Measurements from ENCODE around the gene GALNT18.

GALNT18 gene

GRCh38 chr11:11227296-11228085 is 394.3 kb downstream of the GALNT18 start:
- no peak for DNase-seq
